Gastrocnemius medialis (tissue), 4 donors: Measurements from ENCODE around the gene GNB1.

Source experiments
- POLR2A ChIP-seq, 2 donors: fragments of 450-650 bp; IDR thresholded peaks; one replicate each; pipeline ENCODE4 v1.6.1; 2017; ENCODE audit warnings: antibody characterized with exemption in 2 of 2, mild to moderate bottlenecking in 2 of 2, moderate library complexity in 2 of 2
- TF ChIP-seq, protein P1 (sequence below), 5 experiments: fragments of 450-650 bp in 3 of 5; fragments of 200-600 bp in 2 of 5; sonication (generic) in 2 of 5; IDR thresholded peaks in 4 of 5; conservative IDR thresholded peaks in 1 of 5; 1 replicate in 4 of 5; 2 replicates in 1 of 5; pipeline ENCODE4 v1.5.1; 2016 to 2019; ENCODE audit warnings: antibody characterized with exemption in 5 of 5, mild to moderate bottlenecking in 3 of 5, moderate library complexity in 3 of 5

DNA sequence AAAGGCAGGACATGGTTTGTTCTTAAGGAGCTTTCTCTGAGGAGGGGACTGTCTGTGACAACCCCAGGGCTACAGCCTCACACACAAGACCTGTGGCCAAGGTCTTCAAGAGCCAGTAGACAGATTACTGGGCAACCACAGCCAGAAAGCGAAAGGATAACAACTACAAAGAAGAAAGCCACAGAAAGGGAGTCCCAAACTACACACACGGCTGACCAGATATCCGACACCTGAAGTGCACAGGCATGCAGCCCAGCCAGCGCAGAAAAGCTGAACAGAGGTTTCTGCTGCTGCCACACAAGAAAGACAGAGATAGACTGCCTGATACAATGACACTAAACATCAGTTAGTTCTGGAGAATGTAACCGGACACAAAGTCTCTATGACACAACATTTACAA is 91.2 kb downstream of the GNB1 start:
- TF ChIP-seq, protein P1, sequence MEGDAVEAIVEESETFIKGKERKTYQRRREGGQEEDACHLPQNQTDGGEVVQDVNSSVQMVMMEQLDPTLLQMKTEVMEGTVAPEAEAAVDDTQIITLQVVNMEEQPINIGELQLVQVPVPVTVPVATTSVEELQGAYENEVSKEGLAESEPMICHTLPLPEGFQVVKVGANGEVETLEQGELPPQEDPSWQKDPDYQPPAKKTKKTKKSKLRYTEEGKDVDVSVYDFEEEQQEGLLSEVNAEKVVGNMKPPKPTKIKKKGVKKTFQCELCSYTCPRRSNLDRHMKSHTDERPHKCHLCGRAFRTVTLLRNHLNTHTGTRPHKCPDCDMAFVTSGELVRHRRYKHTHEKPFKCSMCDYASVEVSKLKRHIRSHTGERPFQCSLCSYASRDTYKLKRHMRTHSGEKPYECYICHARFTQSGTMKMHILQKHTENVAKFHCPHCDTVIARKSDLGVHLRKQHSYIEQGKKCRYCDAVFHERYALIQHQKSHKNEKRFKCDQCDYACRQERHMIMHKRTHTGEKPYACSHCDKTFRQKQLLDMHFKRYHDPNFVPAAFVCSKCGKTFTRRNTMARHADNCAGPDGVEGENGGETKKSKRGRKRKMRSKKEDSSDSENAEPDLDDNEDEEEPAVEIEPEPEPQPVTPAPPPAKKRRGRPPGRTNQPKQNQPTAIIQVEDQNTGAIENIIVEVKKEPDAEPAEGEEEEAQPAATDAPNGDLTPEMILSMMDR (IDR thresholded peaks at IDR 0.05 in 4 of 5, conservative IDR thresholded peaks at IDR 0.05 in 1 of 5) = no peak
- no peak for TF ChIP-seq POLR2A (IDR thresholded peaks at IDR 0.05)
